ENCODE measurements around the gene DIAPH2.

Gene DIAPH2

DNA sequence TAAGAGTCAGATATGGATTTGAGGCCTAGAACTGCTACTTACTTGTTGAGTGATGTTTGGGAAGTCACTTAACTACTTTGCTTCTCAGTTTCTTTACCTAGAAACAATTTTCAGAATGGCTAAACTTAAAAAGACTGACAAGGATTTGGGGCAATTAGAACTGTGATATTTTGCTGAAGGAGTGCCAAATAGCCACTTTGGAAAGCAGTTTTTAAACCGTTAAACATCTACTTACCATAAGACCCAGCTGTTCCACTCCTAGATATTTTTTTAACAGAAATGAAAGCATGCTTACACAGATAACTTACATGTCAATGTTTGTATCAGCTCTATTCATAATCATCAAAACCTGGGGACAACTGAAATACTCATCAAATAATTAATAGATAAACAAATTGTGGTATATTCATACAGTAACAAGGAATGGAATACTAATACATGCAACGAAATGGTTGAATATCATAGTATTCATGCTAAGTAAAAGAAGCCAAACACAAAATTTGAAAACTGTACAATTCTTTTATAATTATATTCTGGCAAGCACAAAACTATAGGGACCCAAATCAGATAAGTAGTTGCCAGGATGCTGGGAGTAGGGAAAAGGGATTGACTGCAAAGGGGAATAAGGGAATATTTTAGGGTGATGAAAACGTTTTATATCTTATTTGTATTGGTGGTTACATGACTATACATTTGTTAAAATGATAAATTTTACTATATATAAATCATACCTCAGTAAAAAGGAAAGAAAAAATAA lies 223.1 kb downstream of the DIAPH2 start:
- H3K4me3 ChIP-seq (replicated peaks; ENCODE audit: low read depth, low read length) = no peak overlapping the region
- TF ChIP-seq, protein P1, sequence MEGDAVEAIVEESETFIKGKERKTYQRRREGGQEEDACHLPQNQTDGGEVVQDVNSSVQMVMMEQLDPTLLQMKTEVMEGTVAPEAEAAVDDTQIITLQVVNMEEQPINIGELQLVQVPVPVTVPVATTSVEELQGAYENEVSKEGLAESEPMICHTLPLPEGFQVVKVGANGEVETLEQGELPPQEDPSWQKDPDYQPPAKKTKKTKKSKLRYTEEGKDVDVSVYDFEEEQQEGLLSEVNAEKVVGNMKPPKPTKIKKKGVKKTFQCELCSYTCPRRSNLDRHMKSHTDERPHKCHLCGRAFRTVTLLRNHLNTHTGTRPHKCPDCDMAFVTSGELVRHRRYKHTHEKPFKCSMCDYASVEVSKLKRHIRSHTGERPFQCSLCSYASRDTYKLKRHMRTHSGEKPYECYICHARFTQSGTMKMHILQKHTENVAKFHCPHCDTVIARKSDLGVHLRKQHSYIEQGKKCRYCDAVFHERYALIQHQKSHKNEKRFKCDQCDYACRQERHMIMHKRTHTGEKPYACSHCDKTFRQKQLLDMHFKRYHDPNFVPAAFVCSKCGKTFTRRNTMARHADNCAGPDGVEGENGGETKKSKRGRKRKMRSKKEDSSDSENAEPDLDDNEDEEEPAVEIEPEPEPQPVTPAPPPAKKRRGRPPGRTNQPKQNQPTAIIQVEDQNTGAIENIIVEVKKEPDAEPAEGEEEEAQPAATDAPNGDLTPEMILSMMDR (IDR thresholded peaks at IDR 0.05; ENCODE audit: low read depth, low read length, missing control alignments) = no peak
- DNase-seq (ENCODE audit: extremely low read depth, low read depth) = no peak

DNA sequence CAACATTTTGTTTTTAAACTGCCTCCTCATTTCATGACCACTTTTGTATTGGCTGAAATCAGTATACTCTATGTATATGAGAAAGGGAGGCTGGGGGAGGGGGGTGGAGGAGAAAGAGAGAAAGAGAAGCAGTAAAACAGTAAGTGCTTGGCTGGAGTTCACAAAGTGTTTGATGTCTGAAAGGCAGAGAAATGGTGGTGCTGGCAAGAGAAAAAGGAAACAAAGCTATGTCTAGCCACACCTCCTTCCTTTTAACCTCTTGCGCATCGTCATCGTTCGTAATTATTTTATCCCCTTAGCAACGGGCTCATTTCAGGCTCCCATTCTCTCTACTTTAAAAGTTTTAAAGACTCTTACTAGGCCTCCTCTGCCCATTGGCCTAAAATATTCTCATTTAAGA lies 224.6 kb downstream of the DIAPH2 start:
- TF ChIP-seq, protein P1 (IDR thresholded peaks at IDR 0.05; ENCODE audit: low read depth, low read length, missing control alignments) = no peak
- no peak for DNase-seq (ENCODE audit: extremely low read depth, low read depth)

DNA sequence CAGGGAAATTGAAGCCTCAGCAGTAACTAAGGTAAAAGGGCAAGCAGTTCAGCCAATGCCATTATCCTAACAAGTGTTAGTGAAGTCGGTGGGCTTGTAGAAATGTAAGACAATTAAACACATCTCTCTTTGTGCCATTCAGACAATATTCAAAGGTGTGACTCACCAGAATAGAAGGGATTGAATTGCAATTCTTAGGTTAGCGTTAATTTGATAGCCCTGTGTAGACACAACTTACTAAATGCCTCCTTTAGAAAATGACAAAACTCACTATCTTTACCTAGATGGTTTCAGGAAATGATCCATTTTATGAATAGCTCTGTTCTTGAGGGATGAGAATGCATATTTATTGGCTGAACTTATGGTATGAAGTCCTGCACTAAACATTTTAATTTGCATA lies 234.2 kb downstream of the DIAPH2 start:
- H3K4me3 ChIP-seq (replicated peaks; ENCODE audit: low read depth, low read length) = no peak overlapping the region
- TF ChIP-seq, protein P1 (IDR thresholded peaks at IDR 0.05; ENCODE audit: low read depth, low read length, missing control alignments) = no peak
- DNase-seq (ENCODE audit: extremely low read depth, low read depth) = no peak

More for the DNA sequence above, 224.6 kb downstream of the DIAPH2 start:
- H3K4me3 ChIP-seq (replicated peaks; ENCODE audit: low read depth, low read length) = no peak overlapping the region

DNA sequence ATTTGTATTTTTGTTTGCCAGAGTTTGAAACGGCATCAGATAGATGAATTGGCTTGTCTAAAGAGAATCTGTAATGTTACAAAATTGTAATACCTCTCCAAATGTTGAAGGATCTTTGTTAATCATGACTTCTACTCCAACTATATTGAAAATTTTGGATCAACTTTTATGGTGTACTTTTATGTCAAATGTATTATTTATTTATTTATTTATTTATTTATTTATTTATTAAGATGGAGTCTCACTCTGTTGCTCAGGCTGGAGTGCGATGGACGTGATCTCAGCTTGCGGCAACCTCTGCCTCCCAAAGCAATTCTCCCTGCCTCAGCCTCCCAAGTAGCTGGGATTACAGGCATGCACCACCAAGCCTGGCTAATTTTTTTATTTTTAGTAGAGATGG lies 235.0 kb downstream of the DIAPH2 start:
- TF ChIP-seq, protein P1 (IDR thresholded peaks at IDR 0.05; ENCODE audit: low read depth, low read length, missing control alignments) = no peak

DNA sequence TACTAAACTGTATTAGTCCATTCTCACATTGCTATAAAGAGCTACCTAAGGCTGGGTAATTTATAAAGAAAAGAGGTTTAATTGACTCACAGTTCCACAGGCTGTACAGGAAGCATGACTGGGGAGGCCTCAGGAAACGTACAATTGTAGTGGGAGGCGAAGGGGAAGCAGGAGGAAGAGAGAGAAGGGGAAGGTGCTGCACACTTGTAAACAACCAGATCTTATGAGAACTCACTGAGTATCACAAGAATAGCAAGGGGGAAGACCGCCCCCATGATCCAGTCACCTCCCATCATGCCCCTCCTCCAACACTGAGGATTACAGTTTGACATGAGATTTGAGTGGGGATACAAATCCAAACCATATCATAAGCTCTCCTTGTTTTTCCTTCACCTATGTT lies 239.9 kb downstream of the DIAPH2 start:
- DNase-seq (ENCODE audit: extremely low read depth, low read depth) = no peak
- H3K4me3 ChIP-seq (replicated peaks; ENCODE audit: low read depth, low read length) = no peak overlapping the region
- TF ChIP-seq, protein P1 (IDR thresholded peaks at IDR 0.05; ENCODE audit: low read depth, low read length, missing control alignments) = no peak

More for the DNA sequence above, 235.0 kb downstream of the DIAPH2 start:
- H3K4me3 ChIP-seq (replicated peaks; ENCODE audit: low read depth, low read length) = no peak overlapping the region
- DNase-seq (ENCODE audit: extremely low read depth, low read depth) = no peak

DNA sequence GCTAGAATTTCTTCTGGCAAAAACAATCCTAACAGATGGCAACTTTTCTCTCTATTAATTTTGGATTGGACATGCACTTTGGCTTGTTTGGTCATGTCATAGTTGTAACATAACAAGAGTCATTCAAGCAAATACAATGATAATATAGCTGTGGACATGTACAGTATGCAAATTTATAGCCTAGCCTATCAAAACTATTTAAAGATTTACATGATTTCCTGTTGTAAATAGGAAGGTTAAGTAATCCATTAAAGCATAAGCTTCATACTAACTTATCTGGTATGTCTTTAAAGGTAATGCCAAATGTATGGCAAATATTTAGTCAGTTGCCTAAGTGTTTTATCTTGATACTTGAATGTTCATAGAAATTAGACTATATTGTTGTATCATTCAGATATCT lies 244.4 kb downstream of the DIAPH2 start:
- TF ChIP-seq, protein P1 (IDR thresholded peaks at IDR 0.05; ENCODE audit: low read depth, low read length, missing control alignments) = no peak
- H3K4me3 ChIP-seq (replicated peaks; ENCODE audit: low read depth, low read length) = no peak overlapping the region
- DNase-seq (ENCODE audit: extremely low read depth, low read depth) = no peak

DNA sequence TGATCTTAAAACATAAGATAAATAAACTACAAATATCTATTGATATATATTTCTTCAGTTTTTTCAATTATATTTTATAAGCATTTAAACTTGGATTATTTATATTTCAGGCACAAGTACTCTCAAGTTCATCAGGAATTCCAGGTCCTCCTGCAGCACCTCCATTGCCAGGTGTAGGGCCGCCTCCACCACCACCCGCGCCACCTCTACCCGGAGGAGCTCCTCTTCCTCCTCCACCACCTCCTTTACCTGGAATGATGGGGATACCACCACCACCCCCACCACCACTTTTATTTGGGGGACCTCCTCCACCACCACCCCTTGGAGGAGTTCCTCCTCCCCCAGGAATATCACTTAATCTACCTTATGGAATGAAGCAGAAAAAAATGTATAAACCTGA lies 273.1 kb downstream of the DIAPH2 start:
- TF ChIP-seq, protein P1 (IDR thresholded peaks at IDR 0.05; ENCODE audit: low read depth, low read length, missing control alignments) = no peak
- H3K4me3 ChIP-seq (replicated peaks; ENCODE audit: low read depth, low read length) = no peak overlapping the region
- no peak for DNase-seq (ENCODE audit: extremely low read depth, low read depth)

Data from HFF-Myc (cell line).